Activated B cell treated with CpG ODN at 0.5 μM for 24 hours (primary cell): Measurements from ENCODE around the gene PDE7B. TPM values are rescaled to one million over a fixed set of nuclear protein-coding genes. Genes with fewer than 3 reads are reported as not detected.

Source experiments
- ATAC-seq: fragments of 200-7000 bp; cut with Tn5 transposase; one replicate; pipeline ENCODE4 v1.10.0; 2021; ENCODE audit warnings: low read depth, mild to moderate bottlenecking, moderate library complexity
- CTCF ChIA-PET: fragments of 350-600 bp; sonication (Branson Sonifier 250); formaldehyde crosslinking; loops from one replicate; lab custom pipeline; 2021; ENCODE audit warnings: antibody characterized with exemption; lab: Charles Lee
- POLR2A ChIA-PET: fragments of 350-600 bp; sonication (Branson Sonifier 250); formaldehyde crosslinking; loops from one replicate; lab custom pipeline; 2021; ENCODE audit warnings: antibody characterized with exemption; lab: Charles Lee
- DNase-seq: peaks from one replicate; pipeline ENCODE4 v3.0.0; 2022
- H3K27ac Mint-ChIP-seq: one replicate; pipeline ENCODE4 v1.8.0; 2020; ENCODE audit warnings: mixed read lengths
- H3K27me3 Mint-ChIP-seq: one replicate; pipeline ENCODE4 v1.8.0; 2021; ENCODE audit warnings: mixed read lengths
- H3K36me3 Mint-ChIP-seq: one replicate; pipeline ENCODE4 v1.8.0; 2021; ENCODE audit warnings: low read depth, mixed read lengths
- H3K4me1 Mint-ChIP-seq: one replicate; pipeline ENCODE4 v1.8.0; 2021; ENCODE audit warnings: mixed read lengths
- H3K4me3 Mint-ChIP-seq: one replicate; pipeline ENCODE4 v1.8.0; 2020; ENCODE audit warnings: mild to moderate bottlenecking, mixed read lengths
- H3K9me3 Mint-ChIP-seq: one replicate; pipeline ENCODE4 v1.8.0; 2020; ENCODE audit warnings: mixed read lengths
- CTCF ChIP-seq: fragments of 200-600 bp; IDR thresholded peaks from one replicate; pipeline ENCODE4 v1.8.0; 2022; ENCODE audit warnings: antibody characterized with exemption, mild to moderate bottlenecking
- intact Hi-C: fragments of 100-400 bp; cut with micrococcal nuclease; formaldehyde crosslinking; loops from one replicate; pipeline ENCODE4 v1.15.1; 2024
- total RNA-seq: library from RNA; stranded (reverse); gene quantifications from 2 replicates; pipeline ENCODE4 v1.2.3, GENCODE V29; 2022

Gene PDE7B
- total RNA-seq, 1 donor from 2014 or later, result 1.8 TPM

GRCh38 chr6:136025736-136026135 lies 174.2 kb downstream of the PDE7B start:
- Mint-ChIP-seq H3K4me3 (no peak overlapping the region), H3K9me3 (no peaks in the 10 kb centered on the region), H3K4me1 (no peaks in the 10 kb centered on the region), H3K27me3 (no peaks in the 10 kb centered on the region), H3K36me3 (no peaks in the 10 kb centered on the region), H3K27ac (no peak overlapping the region)
- DNase-seq (no peak), ATAC-seq (no peak)
- ChIA-PET CTCF (no interaction called here), POLR2A (no interaction called here)
- TF ChIP-seq CTCF, result no peak
- intact Hi-C loops, result no loop called here

- no peak overlapping the region for H3K4me3 Mint-ChIP-seq
- H3K36me3 Mint-ChIP-seq, result no peaks in the 10 kb centered on the region
- ATAC-seq (no peak), DNase-seq (no peak)
- CTCF ChIA-PET, result no interaction called here
- TF ChIP-seq CTCF, result no peak
- POLR2A ChIA-PET, result no interaction called here
- no peak overlapping the region for H3K27ac Mint-ChIP-seq
- H3K9me3 Mint-ChIP-seq, result no peaks in the 10 kb centered on the region
- intact Hi-C loops, result loop anchor here (10.0 kb wide), 1 partner anchor 285 kb away; no protein-coding TSS in a partner anchor
- H3K27me3 Mint-ChIP-seq, result no peaks in the 10 kb centered on the region
- no peaks in the 10 kb centered on the region for H3K4me1 Mint-ChIP-seq
Observed at GRCh38 chr6:136030131-136030530, 178.6 kb downstream of the PDE7B start.

- Mint-ChIP-seq H3K4me1 (no peaks in the 10 kb centered on the region), H3K27me3 (no peaks in the 10 kb centered on the region), H3K36me3 (no peaks in the 10 kb centered on the region), H3K27ac (no peak overlapping the region), H3K4me3 (no peak overlapping the region), H3K9me3 (no peaks in the 10 kb centered on the region)
- no peak for DNase-seq
- CTCF ChIA-PET, result interaction anchor here (0.7 kb wide), 1 partner anchor 10 kb away, joined by 4 read pairs; no protein-coding TSS in a partner anchor
- TF ChIP-seq CTCF, result no peak
- no peak for ATAC-seq
- POLR2A ChIA-PET, result no interaction called here
- intact Hi-C loops, result loop anchor here (1.0 to 10.0 kb wide), 2 partner anchors 194 to 283 kb away; no protein-coding TSS in a partner anchor
Observed at GRCh38 chr6:136031982-136032381, 180.5 kb downstream of the PDE7B start.

GRCh38 chr6:136033416-136033815 lies 181.9 kb downstream of the PDE7B start:
- DNase-seq, result no peak
- intact Hi-C loops, result loop anchor here (10.0 kb wide), 1 partner anchor 281 kb away; no protein-coding TSS in a partner anchor
- Mint-ChIP-seq H3K27ac (no peak overlapping the region), H3K36me3 (no peaks in the 10 kb centered on the region), H3K4me1 (peaks cover 10% of the 10 kb centered on the region), H3K9me3 (no peaks in the 10 kb centered on the region), H3K4me3 (no peak overlapping the region), H3K27me3 (no peaks in the 10 kb centered on the region)
- TF ChIP-seq CTCF, result no peak
- ChIA-PET CTCF (no interaction called here), POLR2A (no interaction called here)
- ATAC-seq, result no peak

- Mint-ChIP-seq H3K4me3 (no peak overlapping the region), H3K36me3 (no peaks in the 10 kb centered on the region), H3K27me3 (no peaks in the 10 kb centered on the region), H3K9me3 (no peaks in the 10 kb centered on the region), H3K4me1 (peaks cover 10% of the 10 kb centered on the region), H3K27ac (no peak overlapping the region)
- ATAC-seq, result no peak
- ChIA-PET CTCF (no interaction called here), POLR2A (no interaction called here)
- intact Hi-C loops, result loop anchor here (10.0 kb wide), 1 partner anchor 280 kb away; no protein-coding TSS in a partner anchor
- DNase-seq, result no peak
- no peak for TF ChIP-seq CTCF
Observed at GRCh38 chr6:136034422-136034821, 182.9 kb downstream of the PDE7B start.
